ENCODE results near the gene SLC30A1. TPM values are rescaled to one million over a fixed set of nuclear protein-coding genes. Genes with fewer than 3 reads are reported as not detected.

The SLC30A1 gene
- total RNA-seq, 4 donors from 2014 or later, result 34.1 to 55.5 (median 45.2) TPM

GRCh38 chr1:211579440-211580302 is 710 bp upstream of the SLC30A1 start:
- 6 to 11% methylated on average over 16 to 28 of the region's 46 CpGs for WGBS, 2 donors
- intact Hi-C loops (cut with DNase I; ENCODE audit: low total_unique reads), result no loop called here
- DNase-seq (ENCODE audit: low spot score in 2 of 2), result peak in 1 of 2 donors; percentile 65
- H3K4me3 ChIP-seq (ENCODE audit: low read depth, poor library complexity, severe bottlenecking), result peak overlapping the region; percentile 37
- TF ChIP-seq CTCF (IDR thresholded peaks at IDR 0.05) (no peak), POLR2A (IDR thresholded peaks at IDR 0.05) (no peak)

GRCh38 chr1:211577819-211578639 is 932 bp downstream of the SLC30A1 start:
- DNase-seq (ENCODE audit: low spot score in 2 of 2), result peak; percentile 46 to 95
- TF ChIP-seq CTCF (IDR thresholded peaks at IDR 0.05) (peak in 1 of 3 donors; percentile 15), POLR2A (IDR thresholded peaks at IDR 0.05) (no peak)
- H3K4me3 ChIP-seq (ENCODE audit: low read depth, poor library complexity, severe bottlenecking), result peak overlapping the region; percentile 98
- intact Hi-C loops (cut with DNase I; ENCODE audit: low total_unique reads), result no loop called here
- WGBS, 2 donors, result 0 to 1% methylated on average over 11 to 21 of the region's 75 CpGs

- WGBS, 2 donors, result 0% methylated on average over 13 of the region's 13 CpGs
- H3K4me3 ChIP-seq (ENCODE audit: low read depth, poor library complexity, severe bottlenecking), result peak overlapping the region; percentile 98
- intact Hi-C loops (cut with DNase I; ENCODE audit: low total_unique reads), result no loop called here
- DNase-seq (ENCODE audit: low spot score in 2 of 2), result no peak
- no peak for TF ChIP-seq POLR2A (IDR thresholded peaks at IDR 0.05)
- no peak for TF ChIP-seq CTCF (IDR thresholded peaks at IDR 0.05)
Observed at GRCh38 chr1:211577277-211577818, 1.6 kb downstream of the SLC30A1 start.

- TF ChIP-seq POLR2A (IDR thresholded peaks at IDR 0.05) (no peak), CTCF (IDR thresholded peaks at IDR 0.05) (no peak)
- H3K4me3 ChIP-seq (ENCODE audit: low read depth, poor library complexity, severe bottlenecking), result peak overlapping the region; percentile 98
- DNase-seq (ENCODE audit: low spot score in 2 of 2), result no peak
- WGBS, 2 donors, result 47 to 48% methylated on average over 2 of the region's 2 CpGs
- intact Hi-C loops (cut with DNase I; ENCODE audit: low total_unique reads), result no loop called here
Observed at GRCh38 chr1:211576717-211577116, 2.2 kb downstream of the SLC30A1 start.

- no peak for DNase-seq (ENCODE audit: low spot score in 2 of 2)
- TF ChIP-seq CTCF (IDR thresholded peaks at IDR 0.05) (no peak), POLR2A (IDR thresholded peaks at IDR 0.05) (no peak)
- no peak overlapping the region for H3K4me3 ChIP-seq (ENCODE audit: low read depth, poor library complexity, severe bottlenecking)
- intact Hi-C loops (cut with DNase I; ENCODE audit: low total_unique reads), result no loop called here
Observed at GRCh38 chr1:211574705-211575104, 4.3 kb downstream of the SLC30A1 start.

Measured in lower leg skin (tissue), 4 donors.